ENCODE results near the gene CPSF4. TPM values are rescaled to one million over a fixed set of nuclear protein-coding genes. Genes with fewer than 3 reads are reported as not detected.

CPSF4 gene
- total RNA-seq, 1 experiment from 2014 or later = 67.0 TPM

DNA sequence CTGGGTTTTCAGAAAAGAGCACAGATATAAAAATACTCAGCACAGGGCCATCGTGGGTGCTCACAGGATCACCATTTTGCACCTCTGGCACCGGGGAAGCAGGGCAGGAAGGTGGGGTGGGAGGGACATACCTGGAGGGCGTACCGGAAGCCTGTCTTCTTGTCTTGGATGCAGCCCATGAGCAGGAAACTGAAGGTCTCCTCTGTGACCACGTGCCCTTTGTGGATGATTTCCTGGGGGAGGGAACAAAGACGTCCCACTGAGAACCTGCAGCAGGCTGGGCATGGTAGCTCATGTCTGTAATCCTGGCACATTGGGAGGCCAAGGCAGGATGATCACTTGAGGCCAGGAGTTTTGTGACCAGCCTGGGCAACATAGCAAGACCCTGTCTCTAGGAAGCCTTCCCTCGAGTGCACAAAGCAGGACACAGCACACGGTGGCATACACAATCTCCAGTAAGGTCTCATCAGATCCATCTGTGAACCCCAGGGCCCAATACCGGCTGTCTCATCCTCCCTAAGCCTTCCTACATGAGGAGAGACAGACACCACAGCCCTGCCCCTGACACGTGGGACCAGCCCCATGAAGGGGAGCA, 9.7 kb upstream of the CPSF4 start:
- no TSS peak for BruUV-seq (replicated peaks)
- Histone ChIP-seq H3K9me2 (ENCODE audit: insufficient read depth) (no peaks in the 10 kb centered on the region), H3K9ac (ENCODE audit: low read length) (no peak overlapping the region), H3K4me3 (replicated peaks in 1 of 2; ENCODE audit: low read depth in 1 of 2, low read length in 2 of 2) (no peak overlapping the region), H4K20me1 (ENCODE audit: insufficient read depth) (no peaks in the 10 kb centered on the region), H3K4me2 (ENCODE audit: low read length) (no peak overlapping the region), H3K4me1 (ENCODE audit: control insufficient read depth in 1 of 2, insufficient read depth in 2 of 2, low read length in 2 of 2) (no peaks in the 10 kb centered on the region), H3K36me3 (ENCODE audit: control insufficient read depth in 1 of 2, insufficient read depth in 2 of 2, low read length in 2 of 2) (peaks cover 24 to 40% of the 10 kb centered on the region in 2 experiments; a peak in 3 of 4 replicates), H3K79me2 (ENCODE audit: insufficient read depth, low read length) (no peaks in the 10 kb centered on the region), H2AFZ (ENCODE audit: low read depth, low read length, poor library complexity, severe bottlenecking) (no peak overlapping the region), H3K9me3 (ENCODE audit: control insufficient read depth in 1 of 2, insufficient read depth in 1 of 2, low read depth in 1 of 2, low read length in 2 of 2) (no peaks in the 10 kb centered on the region), H3K27ac (ENCODE audit: low read depth, low read length) (no peak overlapping the region), H3K27me3 (ENCODE audit: insufficient read depth, low read length) (no peaks in the 10 kb centered on the region)
- CTCF ChIA-PET = no interaction called here
- TF ChIP-seq, protein P1, sequence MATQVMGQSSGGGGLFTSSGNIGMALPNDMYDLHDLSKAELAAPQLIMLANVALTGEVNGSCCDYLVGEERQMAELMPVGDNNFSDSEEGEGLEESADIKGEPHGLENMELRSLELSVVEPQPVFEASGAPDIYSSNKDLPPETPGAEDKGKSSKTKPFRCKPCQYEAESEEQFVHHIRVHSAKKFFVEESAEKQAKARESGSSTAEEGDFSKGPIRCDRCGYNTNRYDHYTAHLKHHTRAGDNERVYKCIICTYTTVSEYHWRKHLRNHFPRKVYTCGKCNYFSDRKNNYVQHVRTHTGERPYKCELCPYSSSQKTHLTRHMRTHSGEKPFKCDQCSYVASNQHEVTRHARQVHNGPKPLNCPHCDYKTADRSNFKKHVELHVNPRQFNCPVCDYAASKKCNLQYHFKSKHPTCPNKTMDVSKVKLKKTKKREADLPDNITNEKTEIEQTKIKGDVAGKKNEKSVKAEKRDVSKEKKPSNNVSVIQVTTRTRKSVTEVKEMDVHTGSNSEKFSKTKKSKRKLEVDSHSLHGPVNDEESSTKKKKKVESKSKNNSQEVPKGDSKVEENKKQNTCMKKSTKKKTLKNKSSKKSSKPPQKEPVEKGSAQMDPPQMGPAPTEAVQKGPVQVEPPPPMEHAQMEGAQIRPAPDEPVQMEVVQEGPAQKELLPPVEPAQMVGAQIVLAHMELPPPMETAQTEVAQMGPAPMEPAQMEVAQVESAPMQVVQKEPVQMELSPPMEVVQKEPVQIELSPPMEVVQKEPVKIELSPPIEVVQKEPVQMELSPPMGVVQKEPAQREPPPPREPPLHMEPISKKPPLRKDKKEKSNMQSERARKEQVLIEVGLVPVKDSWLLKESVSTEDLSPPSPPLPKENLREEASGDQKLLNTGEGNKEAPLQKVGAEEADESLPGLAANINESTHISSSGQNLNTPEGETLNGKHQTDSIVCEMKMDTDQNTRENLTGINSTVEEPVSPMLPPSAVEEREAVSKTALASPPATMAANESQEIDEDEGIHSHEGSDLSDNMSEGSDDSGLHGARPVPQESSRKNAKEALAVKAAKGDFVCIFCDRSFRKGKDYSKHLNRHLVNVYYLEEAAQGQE (IDR thresholded peaks at IDR 0.05; ENCODE audit: low read depth) = no peak
- TF ChIP-seq FOSL1 (IDR thresholded peaks at IDR 0.05; ENCODE audit: low read depth) = no peak
- TF ChIP-seq JUND (IDR thresholded peaks at IDR 0.05) = no peak
- TF ChIP-seq POLR2AphosphoS5 (IDR thresholded peaks at IDR 0.05; ENCODE audit: low read depth, low read length) = no peak
- TF ChIP-seq EZH2phosphoT487 (IDR thresholded peaks at IDR 0.05; ENCODE audit: borderline replicate concordance) = no peak
- TF ChIP-seq CBX3 (IDR thresholded peaks at IDR 0.05; ENCODE audit: low read depth) = no peak
- no peak for TF ChIP-seq CEBPB (IDR thresholded peaks at IDR 0.05; ENCODE audit: low read depth)
- TF ChIP-seq, protein P2, sequence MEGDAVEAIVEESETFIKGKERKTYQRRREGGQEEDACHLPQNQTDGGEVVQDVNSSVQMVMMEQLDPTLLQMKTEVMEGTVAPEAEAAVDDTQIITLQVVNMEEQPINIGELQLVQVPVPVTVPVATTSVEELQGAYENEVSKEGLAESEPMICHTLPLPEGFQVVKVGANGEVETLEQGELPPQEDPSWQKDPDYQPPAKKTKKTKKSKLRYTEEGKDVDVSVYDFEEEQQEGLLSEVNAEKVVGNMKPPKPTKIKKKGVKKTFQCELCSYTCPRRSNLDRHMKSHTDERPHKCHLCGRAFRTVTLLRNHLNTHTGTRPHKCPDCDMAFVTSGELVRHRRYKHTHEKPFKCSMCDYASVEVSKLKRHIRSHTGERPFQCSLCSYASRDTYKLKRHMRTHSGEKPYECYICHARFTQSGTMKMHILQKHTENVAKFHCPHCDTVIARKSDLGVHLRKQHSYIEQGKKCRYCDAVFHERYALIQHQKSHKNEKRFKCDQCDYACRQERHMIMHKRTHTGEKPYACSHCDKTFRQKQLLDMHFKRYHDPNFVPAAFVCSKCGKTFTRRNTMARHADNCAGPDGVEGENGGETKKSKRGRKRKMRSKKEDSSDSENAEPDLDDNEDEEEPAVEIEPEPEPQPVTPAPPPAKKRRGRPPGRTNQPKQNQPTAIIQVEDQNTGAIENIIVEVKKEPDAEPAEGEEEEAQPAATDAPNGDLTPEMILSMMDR (IDR thresholded peaks at IDR 0.05 in 2 of 3, conservative IDR thresholded peaks at IDR 0.05 in 1 of 3; ENCODE audit: borderline replicate concordance in 1 of 3, insufficient read depth in 1 of 3, low read depth in 2 of 3, low read length in 2 of 3) = no peak
- TF ChIP-seq EZH2 (IDR thresholded peaks at IDR 0.05) = no peak
- TF ChIP-seq YY1 (IDR thresholded peaks at IDR 0.05; ENCODE audit: extremely low read depth, insufficient replicate concordance, low read depth, low read length) = no peak
- no peak for TF ChIP-seq RAD21 (IDR thresholded peaks at IDR 0.05; ENCODE audit: low read depth)
- no peak for TF ChIP-seq SP1 (IDR thresholded peaks at IDR 0.05; ENCODE audit: low read depth)
- ATAC-seq = no peak
- intact Hi-C loops (cut with micrococcal nuclease) = no loop called here
- POLR2A ChIA-PET = no interaction called here
- no peak for DNase-seq (ENCODE audit: low read depth, low spot score)
- RAD21 ChIA-PET (ENCODE audit: low non-redundant PET in 1 of 2, low total read pairs in 2 of 2, uncharacterized antibody in 2 of 2, unreplicated experiment in 2 of 2) = no interaction called here
